SK-N-SH treated with all-trans-retinoic acid at 6 μM for 48 hours (cell line): Measurements from ENCODE around the gene DCUN1D2.

Experiments
- ARNTL ChIP-seq: fragments of 450-650 bp; formaldehyde crosslinking; IDR thresholded peaks from 2 replicates; pipeline ENCODE4 v1.5.0; 2020; ENCODE audit warnings: low read depth, mild to moderate bottlenecking, moderate library complexity, borderline replicate concordance
- GLIS3 ChIP-seq: fragments of 250-450 bp; sonication (Bioruptor Pico); IDR thresholded peaks from 2 replicates; pipeline ENCODE4 v1.5.0; 2020; ENCODE audit warnings: mild to moderate bottlenecking, moderate library complexity
- RARB ChIP-seq: fragments of 250-450 bp; sonication (Bioruptor Pico); IDR thresholded peaks from 2 replicates; pipeline ENCODE4 v1.8.0; 2021; ENCODE audit warnings: mild to moderate bottlenecking, moderate library complexity
- TCF4 ChIP-seq: fragments of 250-450 bp; sonication (Bioruptor Pico); IDR thresholded peaks from 2 replicates; pipeline ENCODE4 v1.8.0; 2021; ENCODE audit warnings: mild to moderate bottlenecking, moderate library complexity, borderline replicate concordance
- TOX ChIP-seq: fragments of 250-450 bp; sonication (Bioruptor Pico); IDR thresholded peaks from 2 replicates; pipeline ENCODE4 v1.8.0; 2021; ENCODE audit warnings: mild to moderate bottlenecking, moderate library complexity, borderline replicate concordance
- ZFP3 ChIP-seq: fragments of 250-450 bp; sonication (Bioruptor Pico); IDR thresholded peaks from 2 replicates; pipeline ENCODE4 v1.5.0; 2020; ENCODE audit warnings: mild to moderate bottlenecking, moderate library complexity
- TF ChIP-seq, protein P1 (sequence below): fragments of 250-450 bp; sonication (Bioruptor Pico); IDR thresholded peaks from 2 replicates; pipeline ENCODE4 v1.5.1; 2020; ENCODE audit warnings: low read depth, mild to moderate bottlenecking, moderate library complexity
- TF ChIP-seq, protein P2 (sequence below): fragments of 250-450 bp; sonication (Bioruptor Pico); IDR thresholded peaks from 2 replicates; pipeline ENCODE4 v1.8.0; 2020; ENCODE audit warnings: mild to moderate bottlenecking, moderate library complexity, borderline replicate concordance
- TF ChIP-seq, protein P3 (sequence below): fragments of 250-450 bp; sonication (Bioruptor Pico); IDR thresholded peaks from 2 replicates; pipeline ENCODE4 v1.5.1; 2021; ENCODE audit warnings: mild to moderate bottlenecking, moderate library complexity
- TF ChIP-seq, protein P4 (sequence below): fragments of 250-450 bp; sonication (Bioruptor Pico); IDR thresholded peaks from 2 replicates; pipeline ENCODE4 v1.5.0; 2020; ENCODE audit warnings: mild to moderate bottlenecking, moderate library complexity

DNA sequence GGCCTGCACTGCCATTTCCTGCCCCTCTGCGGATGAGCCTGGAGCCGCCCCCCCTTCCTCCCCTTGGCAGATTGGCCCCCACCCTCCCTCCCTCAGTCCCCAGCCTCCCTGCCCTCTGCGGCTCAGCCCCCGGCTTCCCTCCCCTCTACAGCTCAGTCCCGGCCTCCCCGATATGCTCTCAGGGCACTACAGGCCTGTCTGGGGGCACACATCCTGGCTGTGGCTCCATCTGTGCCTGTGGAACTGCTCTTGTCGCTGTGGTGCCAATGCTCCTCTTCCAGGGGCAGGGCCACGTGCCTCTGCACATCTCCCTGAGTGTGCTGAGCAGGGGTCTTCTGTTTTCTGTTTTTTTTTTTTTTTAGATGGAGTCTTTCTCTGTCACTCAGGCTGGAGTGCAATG lies 76.2 kb downstream of the DCUN1D2 start:
- TF ChIP-seq, protein P1, sequence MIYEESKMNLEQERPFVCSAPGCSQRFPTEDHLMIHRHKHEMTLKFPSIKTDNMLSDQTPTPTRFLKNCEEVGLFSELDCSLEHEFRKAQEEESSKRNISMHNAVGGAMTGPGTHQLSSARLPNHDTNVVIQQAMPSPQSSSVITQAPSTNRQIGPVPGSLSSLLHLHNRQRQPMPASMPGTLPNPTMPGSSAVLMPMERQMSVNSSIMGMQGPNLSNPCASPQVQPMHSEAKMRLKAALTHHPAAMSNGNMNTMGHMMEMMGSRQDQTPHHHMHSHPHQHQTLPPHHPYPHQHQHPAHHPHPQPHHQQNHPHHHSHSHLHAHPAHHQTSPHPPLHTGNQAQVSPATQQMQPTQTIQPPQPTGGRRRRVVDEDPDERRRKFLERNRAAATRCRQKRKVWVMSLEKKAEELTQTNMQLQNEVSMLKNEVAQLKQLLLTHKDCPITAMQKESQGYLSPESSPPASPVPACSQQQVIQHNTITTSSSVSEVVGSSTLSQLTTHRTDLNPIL (CRISPR knock-in tag) = no peak
- TF ChIP-seq TOX = no peak
- TF ChIP-seq GLIS3 (CRISPR knock-in tag) = no peak
- no peak for TF ChIP-seq ZFP3 (CRISPR knock-in tag)
- TF ChIP-seq, protein P2, sequence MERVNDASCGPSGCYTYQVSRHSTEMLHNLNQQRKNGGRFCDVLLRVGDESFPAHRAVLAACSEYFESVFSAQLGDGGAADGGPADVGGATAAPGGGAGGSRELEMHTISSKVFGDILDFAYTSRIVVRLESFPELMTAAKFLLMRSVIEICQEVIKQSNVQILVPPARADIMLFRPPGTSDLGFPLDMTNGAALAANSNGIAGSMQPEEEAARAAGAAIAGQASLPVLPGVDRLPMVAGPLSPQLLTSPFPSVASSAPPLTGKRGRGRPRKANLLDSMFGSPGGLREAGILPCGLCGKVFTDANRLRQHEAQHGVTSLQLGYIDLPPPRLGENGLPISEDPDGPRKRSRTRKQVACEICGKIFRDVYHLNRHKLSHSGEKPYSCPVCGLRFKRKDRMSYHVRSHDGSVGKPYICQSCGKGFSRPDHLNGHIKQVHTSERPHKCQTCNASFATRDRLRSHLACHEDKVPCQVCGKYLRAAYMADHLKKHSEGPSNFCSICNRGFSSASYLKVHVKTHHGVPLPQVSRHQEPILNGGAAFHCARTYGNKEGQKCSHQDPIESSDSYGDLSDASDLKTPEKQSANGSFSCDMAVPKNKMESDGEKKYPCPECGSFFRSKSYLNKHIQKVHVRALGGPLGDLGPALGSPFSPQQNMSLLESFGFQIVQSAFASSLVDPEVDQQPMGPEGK = no peak
- no peak for TF ChIP-seq RARB (CRISPR knock-in tag)
- TF ChIP-seq ARNTL (CRISPR knock-in tag) = no peak
- TF ChIP-seq, protein P3, sequence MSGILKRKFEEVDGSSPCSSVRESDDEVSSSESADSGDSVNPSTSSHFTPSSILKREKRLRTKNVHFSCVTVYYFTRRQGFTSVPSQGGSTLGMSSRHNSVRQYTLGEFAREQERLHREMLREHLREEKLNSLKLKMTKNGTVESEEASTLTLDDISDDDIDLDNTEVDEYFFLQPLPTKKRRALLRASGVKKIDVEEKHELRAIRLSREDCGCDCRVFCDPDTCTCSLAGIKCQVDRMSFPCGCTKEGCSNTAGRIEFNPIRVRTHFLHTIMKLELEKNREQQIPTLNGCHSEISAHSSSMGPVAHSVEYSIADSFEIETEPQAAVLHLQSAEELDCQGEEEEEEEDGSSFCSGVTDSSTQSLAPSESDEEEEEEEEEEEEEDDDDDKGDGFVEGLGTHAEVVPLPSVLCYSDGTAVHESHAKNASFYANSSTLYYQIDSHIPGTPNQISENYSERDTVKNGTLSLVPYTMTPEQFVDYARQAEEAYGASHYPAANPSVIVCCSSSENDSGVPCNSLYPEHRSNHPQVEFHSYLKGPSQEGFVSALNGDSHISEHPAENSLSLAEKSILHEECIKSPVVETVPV (CRISPR knock-in tag) = no peak
- TF ChIP-seq, protein P4, sequence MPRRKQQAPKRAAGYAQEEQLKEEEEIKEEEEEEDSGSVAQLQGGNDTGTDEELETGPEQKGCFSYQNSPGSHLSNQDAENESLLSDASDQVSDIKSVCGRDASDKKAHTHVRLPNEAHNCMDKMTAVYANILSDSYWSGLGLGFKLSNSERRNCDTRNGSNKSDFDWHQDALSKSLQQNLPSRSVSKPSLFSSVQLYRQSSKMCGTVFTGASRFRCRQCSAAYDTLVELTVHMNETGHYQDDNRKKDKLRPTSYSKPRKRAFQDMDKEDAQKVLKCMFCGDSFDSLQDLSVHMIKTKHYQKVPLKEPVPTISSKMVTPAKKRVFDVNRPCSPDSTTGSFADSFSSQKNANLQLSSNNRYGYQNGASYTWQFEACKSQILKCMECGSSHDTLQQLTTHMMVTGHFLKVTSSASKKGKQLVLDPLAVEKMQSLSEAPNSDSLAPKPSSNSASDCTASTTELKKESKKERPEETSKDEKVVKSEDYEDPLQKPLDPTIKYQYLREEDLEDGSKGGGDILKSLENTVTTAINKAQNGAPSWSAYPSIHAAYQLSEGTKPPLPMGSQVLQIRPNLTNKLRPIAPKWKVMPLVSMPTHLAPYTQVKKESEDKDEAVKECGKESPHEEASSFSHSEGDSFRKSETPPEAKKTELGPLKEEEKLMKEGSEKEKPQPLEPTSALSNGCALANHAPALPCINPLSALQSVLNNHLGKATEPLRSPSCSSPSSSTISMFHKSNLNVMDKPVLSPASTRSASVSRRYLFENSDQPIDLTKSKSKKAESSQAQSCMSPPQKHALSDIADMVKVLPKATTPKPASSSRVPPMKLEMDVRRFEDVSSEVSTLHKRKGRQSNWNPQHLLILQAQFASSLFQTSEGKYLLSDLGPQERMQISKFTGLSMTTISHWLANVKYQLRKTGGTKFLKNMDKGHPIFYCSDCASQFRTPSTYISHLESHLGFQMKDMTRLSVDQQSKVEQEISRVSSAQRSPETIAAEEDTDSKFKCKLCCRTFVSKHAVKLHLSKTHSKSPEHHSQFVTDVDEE = no peak
- TF ChIP-seq TCF4 (CRISPR knock-in tag) = no peak
